GM21723 (cell line): ENCODE data around the gene IFIH1.

ENCODE experiments used
- ATAC-seq: cut with Tn5 transposase; IDR thresholded peaks from one replicate; pipeline ENCODE4 v1.9.1; 2021; ENCODE audit warnings: mild to moderate bottlenecking, moderate library complexity; ENCODE audit not compliant: unreplicated experiment

IFIH1 gene

DNA sequence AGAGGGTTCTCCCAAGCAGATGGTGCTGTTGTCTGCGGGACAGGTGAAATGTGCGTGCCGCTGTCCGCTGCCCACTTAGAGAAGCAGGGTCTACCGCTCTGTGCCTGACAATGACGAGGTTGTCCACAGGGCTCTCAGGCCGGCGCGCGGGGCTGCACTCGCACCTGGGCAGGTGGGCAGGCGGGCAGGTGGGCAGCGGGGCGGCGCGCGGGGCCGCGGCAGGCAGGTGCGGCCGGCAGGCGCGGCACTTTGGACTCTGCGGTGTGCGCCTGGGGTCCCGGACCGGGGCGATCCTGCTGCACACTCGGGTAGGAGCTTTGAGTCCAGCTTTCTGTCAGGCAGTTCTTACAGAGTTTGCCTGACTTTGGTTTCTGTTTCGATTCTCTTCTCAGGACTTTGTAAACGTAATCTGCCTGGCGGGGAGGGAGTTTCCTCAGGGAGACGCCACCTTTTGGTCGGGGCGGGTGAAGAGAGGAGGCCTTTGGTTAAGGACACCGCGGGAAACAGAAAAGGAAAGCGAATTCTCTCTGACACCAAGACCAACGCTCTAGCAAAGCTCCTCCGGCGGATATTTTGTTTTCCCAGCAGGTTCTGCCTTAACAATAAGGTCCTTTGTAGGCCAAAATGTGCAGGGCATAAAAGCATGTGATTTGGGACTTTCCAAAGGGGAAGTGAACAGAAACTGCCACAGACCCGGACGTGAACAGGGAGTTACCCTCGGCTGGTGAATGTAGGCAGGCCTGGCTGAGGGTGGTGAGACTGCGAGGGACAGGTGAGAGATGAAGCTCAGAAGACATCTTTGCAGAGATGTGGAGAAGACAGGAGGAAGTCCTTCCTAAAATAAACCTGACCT, at the start of gene IFIH1:
Gene IFIH1, minus strand, starts transcription at position 357 of the 853 bp plus-strand sequence. CDS start 377 bp downstream, outside the sequence.
- ATAC-seq, result peak; percentile 79

DNA sequence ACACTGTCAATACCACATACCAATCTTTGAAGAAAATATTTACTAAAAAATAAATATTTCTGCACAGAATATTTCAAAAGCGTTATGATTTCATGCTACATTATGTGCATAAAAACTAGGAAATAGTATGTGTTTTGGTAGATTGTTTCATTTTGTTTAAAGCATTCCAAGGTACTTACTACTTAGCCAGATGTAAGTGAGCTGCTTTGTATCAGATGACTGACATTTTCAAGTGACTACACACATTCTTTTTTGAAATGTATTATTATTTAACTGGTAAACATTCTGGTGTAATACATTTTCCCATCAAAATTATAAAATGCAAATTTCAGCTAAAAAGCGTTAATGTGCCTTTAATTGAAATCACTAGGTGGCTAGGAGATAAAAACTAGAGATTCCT, 46.9 kb upstream of the IFIH1 start:
- ATAC-seq, result no peak

DNA sequence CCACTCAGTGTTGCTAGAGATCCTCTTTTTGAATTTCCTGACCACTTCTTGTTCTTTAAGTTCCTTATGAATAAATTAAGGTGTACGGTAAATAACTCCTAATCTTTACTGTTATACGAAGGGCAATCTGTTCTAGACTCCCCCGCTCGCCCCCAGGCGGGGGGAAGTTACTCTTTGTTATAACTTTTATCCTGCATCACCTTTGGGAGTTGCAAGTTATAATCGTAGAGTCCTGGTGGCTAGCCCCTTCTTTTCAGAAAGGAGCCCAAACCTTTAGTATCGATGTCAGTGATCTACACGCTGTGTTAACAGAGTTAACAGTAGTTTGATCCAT, 26.1 kb upstream of the IFIH1 start:
- no peak for ATAC-seq

DNA sequence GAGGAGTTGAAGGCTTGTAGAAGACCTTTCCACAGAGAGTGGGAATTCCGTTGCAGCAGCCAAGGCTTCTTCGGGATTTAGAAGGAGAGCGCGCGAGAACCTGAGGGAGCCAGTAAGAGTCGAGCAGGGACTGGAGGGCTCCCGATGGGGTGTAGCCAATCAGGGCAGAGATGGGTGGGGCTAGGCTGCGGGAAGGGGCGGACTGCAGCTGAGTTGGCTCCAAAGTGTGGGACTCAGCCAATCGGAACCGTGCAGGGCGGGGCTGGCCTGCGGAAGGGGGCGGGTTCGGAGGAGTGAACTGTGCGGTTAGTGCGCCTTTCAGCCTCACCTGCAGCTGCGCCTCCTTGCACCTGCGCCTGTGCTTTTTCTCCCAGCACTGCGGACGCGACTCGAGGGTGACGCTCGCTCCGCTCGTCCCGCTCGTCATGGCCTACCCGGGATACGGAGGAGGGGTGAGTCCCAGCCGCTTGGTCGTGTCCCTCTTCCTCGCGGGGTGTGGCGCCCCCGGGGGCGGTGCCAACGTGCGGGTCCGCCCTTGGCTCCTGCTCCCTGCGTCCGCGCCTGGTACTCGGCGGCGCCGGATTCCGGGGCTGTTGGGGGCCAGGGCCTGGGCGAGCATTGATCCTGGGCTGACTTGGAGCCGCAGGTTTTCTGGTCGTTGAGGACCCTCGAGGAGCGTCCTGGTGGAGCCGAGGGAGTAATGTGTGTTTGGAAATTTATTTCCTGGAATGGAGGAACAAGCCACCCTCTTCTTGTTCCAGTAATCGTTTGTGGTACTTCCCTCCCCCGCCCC, 25.5 kb upstream of the IFIH1 start, which contains the start of gene GCA:
Gene GCA, plus strand, starts transcription at position 309 of the 793 bp plus-strand sequence. Its CDS starts 117 bp downstream, at position 426.
- peak; percentile 99 for ATAC-seq

DNA sequence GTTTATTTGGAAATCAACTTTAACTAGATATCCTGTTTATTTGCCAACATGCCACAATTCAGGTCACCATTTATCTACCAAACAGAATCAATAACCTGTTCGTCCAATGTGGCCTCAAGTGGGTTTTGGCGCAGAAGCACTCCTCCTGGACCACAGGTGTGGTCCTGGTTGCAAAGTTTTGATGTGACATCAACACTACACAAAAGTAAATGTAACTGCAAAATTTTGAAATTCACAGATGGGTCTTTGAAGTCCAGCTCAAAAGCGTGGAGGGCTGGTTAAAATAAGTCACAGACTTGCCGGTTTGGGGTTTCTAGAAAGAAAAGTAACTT, 25.0 kb upstream of the IFIH1 start:
- no peak for ATAC-seq

DNA sequence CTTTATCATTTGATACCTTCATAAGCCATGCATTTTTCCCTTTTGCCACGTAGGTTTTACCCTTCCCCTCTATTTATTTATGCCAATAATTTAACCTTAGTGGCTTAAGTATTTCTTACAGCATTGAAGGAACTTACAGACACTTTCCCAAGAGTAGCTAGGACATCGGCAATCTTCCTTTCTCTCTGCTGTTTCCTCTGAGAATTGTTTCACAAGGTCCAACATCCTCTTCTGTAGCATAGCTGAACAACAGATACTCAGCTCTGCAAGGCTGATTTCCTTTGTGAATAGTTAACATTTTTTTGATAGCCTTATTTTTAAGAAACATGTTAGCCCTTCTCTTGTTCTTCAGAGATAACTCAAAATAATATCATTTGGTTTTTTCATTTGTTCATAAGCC, 24.4 kb upstream of the IFIH1 start:
- no peak for ATAC-seq

DNA sequence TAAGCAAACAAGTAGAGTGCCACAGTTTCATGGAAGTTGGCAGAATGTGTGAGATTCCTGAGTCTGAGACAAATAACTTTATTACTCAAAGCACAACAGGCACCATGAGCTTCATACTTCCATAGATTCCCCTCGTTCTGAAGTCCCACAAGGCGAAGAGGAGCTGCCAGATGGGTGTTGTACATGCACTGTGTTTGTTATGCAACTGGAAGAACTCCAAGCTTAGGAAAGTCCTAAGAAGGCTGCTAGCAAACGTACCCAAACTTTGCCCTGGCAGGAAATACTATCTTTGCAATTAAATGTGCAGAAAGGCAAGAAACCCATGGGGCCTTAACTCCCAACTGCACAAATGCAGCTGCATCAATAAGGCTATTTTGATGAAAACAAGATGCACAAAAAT, 23.8 kb upstream of the IFIH1 start:
- no peak for ATAC-seq

DNA sequence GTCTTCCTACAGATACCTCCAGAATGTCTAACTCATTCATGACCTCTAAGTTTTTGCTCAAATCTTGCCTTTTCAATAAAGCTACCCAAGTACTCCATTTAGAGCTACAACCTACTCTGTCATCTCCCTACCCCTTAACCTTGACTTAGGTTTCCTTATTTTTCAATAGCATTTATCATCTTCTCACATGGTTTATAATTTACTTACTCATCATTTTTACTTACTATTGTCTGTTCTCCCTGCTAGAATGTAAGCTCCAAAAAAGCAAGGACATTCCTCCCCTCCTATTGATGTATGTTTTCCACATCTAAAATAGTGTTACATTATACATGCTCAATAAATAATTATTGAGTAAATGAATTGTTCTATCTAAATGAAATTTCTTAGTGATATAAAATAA, 22.3 kb upstream of the IFIH1 start:
- no peak for ATAC-seq

DNA sequence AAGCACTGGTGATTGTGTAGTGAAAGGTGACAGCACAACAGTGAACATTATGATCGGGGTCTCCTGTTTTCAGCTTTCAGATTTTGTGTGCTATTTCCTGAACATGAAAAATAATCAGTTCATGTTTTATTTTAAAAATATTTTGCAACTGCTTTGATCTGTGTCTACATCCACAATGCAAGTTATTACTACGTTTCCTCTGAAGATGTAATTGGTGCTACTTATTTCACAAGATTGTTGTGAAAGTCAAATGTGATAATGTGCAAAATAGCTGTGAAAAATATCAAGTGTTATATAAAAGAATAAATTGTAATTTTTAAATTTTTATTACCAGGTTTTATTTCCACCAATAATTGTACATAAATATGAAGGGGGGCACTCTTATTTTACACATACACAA, 19.4 kb upstream of the IFIH1 start:
- no peak for ATAC-seq

DNA sequence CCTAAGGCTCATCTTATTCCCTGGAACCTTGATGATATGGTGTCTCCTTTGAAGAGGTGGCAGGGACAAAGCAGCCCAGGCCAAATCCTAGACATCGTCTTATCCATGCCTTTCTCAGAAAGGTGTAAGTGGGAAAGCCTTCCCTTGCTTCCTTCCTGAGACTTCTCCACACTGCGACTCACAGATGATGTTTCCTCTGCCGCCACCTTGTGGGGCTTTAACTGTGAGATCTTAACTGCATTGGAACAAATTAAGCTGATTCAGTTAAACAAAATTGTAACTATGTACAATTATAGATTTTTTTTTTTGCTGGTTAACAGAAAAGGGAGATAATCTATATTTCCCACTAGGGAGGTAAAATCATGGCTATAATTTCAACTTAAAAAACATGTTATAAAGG, 15.5 kb upstream of the IFIH1 start:
- ATAC-seq, result peak; percentile 79

DNA sequence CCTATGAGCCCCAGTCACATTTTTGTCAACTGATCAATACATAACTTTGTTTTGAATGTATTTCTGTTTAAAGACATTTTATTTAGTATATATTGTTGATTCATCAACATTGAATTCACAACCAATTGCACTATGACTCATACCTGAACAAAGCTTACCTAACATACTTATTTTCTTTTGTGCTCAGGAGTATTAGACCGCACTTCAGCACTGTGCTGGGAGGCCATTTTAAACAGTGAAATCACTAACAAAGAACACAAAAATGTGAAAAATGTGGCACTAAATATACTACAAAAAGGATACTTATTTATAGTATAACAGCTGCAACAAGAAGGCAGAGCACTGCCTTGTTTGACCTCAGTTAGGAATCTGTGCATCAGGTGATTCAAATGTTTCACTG, 12.4 kb upstream of the IFIH1 start:
- no peak for ATAC-seq

DNA sequence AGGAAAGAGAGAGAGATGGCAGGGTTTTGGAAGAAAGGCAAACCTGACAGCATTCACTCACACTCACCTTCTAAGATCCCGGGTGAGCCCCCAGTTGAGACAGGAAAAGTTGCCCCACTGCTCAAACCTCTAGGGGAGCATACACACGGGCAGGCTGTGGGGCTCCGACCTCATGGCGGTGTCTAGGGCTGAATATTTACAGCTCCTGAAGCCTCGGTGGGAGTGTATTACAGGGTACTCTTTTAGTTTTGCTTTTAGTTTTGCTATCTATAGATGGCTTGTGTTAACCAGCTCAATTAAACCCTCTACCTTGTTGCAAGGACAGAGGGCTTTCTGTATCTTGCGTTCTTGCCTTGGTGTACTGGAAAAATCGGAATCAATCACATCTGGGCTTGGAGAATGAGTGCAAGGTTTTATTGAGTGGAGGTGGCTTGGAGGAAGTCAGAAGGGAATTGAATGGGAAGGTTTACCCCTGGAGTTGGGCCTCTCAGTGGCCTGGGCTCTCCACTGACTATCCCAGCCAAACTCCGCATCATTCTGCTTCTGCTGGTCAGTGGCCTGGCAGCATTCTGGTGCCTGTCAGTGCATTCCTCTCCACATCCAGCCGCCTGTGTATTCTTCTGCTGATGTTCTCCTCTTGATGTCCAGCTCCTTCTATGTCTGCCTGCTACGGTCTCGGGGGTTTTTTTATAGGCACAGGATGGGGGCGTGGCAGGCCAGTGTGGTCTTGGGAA, 10.1 kb upstream of the IFIH1 start:
- peak; percentile 68 for ATAC-seq

DNA sequence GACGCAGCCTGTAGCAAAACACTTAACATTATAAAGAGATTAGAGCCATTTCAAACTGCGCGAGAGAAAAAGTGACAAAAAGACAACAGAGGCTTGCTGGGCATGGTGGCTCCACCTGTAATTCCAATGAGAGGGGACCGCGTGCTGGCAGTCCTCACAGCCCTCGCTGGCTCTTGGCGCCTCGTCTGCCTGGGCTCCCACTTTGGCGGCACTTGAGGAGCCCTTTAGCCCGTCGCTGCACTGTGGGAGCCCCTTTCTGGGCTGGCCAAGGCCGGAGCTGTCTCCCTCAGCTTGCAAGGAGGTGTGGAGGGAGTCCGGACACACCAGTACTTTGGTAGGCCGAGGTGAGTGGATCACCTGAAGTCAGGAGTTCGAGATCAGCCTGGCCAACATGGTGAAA, 9.3 kb upstream of the IFIH1 start:
- no peak for ATAC-seq

DNA sequence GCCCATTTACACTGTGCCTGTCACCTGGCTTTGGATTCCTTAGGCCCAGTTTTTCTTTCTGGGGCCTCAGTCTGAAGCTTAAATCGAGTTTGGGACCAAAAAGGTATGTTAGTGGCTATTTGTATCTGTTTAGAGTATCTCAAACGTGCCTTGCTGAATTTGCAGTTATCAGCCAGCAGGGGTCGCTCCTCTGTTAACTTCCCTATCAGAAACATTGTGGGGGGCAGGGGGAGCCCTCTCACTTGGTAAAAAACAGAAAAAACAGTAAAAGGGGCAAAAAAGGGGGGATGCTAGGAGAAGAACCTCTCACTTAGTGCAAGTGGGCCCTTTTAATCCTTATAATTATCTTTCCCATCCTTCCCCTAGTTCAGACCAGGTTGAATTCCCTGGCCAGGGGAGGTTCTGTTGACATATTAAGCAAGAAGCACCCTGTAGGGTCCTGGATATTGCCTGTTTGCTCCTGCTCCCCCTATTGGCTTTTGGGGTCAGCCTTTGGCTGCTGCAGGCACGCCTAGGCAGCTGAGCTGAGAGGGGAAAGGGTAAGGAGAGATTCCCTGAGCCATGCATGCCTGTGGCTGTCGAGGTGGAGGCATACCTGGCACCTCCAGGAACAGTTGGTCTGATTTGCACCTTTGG, 8.8 kb upstream of the IFIH1 start:
- ATAC-seq, result no peak

DNA sequence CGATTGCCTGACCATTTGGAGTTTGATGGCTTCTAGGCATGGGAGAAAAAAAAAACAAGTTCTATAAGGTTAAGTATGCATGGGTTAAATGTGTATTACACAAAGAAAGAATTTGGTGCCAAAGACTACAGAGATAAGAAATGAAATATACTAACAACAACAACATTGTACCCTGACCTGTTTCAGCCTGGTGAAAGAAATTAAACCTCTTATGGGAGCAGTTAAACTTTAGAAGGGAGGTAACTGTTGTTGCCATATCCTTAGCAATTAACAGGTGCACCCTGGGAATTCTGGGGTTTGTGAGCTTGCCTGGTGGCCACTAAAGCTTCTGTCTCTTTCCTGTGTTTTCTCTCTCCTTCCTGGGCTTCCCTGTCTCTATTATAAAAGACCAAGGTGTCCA, 6.5 kb upstream of the IFIH1 start:
- no peak for ATAC-seq

DNA sequence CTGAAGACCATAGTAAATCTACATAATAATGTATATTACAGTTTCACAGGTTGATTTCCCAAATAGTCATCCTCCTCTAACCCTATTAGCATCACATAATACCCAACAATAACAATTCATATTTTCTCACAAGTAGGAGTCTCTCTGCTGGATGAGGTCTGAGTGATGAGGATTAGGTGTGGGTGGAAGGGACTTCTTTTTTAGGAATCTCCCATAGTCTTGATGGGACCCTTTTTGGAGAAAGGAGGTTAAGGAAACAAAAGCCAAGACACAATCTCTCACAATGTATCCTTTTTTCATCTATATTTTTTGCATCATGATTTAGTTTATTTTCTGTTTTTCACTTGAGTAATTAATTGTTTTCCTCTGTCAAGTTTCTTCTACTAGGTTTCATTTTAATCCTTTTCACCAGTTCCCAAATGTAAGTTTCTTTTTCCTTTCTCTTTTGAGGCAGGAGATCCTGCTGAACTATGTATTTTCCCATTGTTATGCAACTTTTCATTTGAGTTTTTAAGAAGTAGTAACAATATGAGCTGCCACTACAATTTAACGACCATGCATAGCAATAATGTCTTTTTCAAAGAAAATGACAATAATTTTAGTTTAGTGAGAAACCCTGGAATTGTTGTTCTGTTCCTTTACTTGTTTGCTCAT, 2.5 kb upstream of the IFIH1 start:
- ATAC-seq, result no peak

DNA sequence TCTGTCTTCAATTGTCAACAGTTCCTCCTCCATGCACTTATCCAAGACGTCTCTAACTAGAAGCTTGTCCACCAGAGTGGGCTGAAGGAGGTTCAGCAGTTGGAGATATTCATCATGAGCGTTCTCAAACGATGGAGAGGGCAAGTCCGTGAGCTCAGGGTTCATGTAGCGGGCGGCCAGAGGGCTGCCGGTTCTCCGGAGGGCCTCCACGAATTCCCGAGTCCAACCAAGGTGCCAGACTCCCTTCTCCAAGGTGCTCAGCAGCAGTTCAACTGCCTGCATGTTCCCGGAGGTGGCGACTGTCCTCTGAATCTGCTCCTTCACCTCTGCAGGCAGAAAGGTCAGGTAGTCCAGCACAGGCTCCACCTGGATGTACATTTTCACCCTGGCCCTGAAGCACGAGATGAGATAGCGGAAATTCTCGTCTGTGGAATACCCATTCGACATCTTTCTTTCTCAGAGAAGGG, 590 bp downstream of the IFIH1 start:
- ATAC-seq, result peak; percentile 16

DNA sequence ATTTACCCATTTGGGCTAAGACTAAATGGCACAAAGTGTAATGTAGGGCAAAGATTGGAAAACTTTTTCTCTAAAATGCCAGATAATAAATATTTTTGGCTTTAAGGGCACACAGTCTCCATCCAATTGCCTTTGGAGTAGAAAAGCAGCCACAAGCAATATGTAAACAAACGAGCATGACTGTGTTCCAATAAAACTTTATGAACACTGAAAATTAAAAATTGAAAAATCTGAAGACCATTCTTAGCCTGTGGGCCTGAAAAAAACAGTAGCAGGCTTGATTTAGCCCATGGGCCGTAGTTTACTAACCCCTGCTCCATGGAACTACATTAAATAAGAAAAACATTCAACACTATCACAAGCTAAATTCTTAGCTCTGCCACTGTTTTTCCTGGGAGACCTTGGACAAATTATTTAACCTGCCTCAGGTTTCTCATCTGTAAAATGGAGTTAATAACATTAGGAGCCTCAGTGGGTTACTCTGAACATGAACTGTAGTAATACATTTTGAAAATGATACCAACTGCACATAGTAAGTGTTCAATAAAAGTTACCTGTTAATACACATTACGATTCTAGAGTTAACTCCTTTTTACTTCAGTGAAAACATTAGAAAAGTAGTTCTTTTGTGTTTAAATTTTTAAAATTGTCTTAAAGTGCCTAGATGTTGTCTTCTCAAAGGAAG, 1.3 kb downstream of the IFIH1 start:
- no peak for ATAC-seq

DNA sequence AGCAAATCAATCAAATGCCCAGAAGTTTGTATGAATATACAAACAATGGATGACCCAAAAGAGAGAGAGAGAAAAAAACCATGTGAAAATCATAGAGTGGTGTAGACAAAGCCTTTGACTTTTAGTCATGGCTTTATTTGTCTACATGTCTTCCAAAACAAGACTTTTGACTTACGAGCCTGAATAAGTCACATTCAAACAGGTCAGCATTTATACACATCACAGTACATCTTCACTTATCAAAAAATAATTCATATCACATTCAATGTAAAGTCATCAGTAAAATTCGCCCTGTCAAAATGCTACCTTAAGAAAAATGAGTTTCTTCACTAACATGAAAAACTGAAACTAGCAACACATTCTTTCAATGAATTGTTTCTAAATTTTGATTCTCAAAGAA, 1.9 kb downstream of the IFIH1 start:
- no peak for ATAC-seq

DNA sequence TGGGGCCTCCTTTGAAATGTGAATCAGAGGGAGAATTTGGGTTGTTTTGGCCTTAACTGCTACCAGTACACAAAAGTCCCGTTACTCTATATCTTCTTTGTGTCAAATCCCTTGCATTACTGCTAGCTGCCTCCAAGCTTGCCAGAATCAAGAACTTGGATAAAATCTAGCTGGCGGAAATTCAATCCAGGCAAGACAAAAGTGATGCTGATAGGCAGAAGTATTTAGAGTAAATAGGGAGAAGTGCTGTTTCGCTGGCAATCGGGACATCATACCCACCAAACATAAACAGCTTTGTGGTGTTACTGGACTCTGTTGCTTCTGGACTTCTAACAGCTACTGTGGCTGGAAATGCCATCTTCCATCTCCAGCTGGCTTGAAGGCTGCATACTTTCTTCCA, 2.5 kb downstream of the IFIH1 start:
- ATAC-seq, result no peak
